ENCODE data around the gene GATC. TPM values are rescaled to one million over a fixed set of nuclear protein-coding genes. Genes with fewer than 3 reads are reported as not detected.

GATC gene
- total and polyA plus RNA-seq, 8 donors = 8.6 to 32.7 (median 24.0) TPM

DNA sequence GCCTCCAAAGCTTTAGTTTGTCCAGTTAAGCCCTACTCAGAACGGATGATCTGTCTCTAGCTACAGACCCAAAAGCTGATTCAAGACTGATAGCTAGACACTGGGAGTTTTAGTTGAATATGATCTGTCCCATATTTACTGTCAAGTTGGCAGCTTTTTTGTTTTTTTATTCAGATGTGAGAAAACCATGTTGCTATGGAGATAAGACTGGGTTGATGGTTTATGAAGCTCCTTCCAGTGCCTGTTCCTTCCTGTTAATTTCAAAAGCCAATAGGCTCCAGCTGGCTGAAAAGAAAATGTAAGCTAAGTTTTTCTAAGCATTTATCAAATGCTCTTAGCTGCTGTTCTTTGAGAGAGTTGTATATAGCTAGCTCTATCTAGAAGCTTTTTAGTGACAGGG is 54.3 kb downstream of the GATC start:
- Histone ChIP-seq H3K36me3 (peaks cover 0 to 11% (median 0%) of the 10 kb centered on the region in 3 donors), H3K4me1 (peaks cover 4 to 10% (median 8%) of the 10 kb centered on the region in 3 donors), H3K27me3 (no peaks in the 10 kb centered on the region), H3K27ac (no peak overlapping the region), H3K4me3 (no peak overlapping the region), H3K9me3 (no peaks in the 10 kb centered on the region)
- DNase-seq (no peak), ATAC-seq (no peak), FAIRE-seq (no peak)
- 90 to 100% methylated on average over 1 of the region's 1 CpG for WGBS, 2 donors
- intact Hi-C loops (cut with DNase I) = no loop called here
- TF ChIP-seq, protein P1, sequence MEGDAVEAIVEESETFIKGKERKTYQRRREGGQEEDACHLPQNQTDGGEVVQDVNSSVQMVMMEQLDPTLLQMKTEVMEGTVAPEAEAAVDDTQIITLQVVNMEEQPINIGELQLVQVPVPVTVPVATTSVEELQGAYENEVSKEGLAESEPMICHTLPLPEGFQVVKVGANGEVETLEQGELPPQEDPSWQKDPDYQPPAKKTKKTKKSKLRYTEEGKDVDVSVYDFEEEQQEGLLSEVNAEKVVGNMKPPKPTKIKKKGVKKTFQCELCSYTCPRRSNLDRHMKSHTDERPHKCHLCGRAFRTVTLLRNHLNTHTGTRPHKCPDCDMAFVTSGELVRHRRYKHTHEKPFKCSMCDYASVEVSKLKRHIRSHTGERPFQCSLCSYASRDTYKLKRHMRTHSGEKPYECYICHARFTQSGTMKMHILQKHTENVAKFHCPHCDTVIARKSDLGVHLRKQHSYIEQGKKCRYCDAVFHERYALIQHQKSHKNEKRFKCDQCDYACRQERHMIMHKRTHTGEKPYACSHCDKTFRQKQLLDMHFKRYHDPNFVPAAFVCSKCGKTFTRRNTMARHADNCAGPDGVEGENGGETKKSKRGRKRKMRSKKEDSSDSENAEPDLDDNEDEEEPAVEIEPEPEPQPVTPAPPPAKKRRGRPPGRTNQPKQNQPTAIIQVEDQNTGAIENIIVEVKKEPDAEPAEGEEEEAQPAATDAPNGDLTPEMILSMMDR (IDR thresholded peaks at IDR 0.05) = no peak

DNA sequence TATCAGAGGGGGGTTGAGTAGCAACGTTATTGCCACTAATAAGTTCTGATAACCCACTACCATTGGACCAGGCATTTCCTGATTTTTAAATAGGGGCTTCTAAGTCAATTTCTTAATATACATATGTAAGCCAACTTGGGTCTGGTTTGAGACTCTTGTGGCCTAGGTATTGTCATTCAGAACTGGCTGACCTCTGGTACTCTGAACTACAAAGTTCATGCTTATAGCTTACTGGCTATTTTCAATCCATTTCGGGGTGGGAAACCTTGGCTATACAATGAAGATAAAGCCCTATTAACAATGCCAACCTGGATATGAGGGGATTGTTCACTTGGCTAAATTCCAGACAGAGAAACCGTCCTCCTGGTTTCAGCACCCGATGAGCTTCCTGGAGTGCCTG is 58.3 kb downstream of the GATC start:
- Histone ChIP-seq H3K27me3 (no peaks in the 10 kb centered on the region), H3K9me3 (no peaks in the 10 kb centered on the region), H3K4me1 (no peaks in the 10 kb centered on the region), H3K4me3 (no peak overlapping the region), H3K27ac (no peak overlapping the region), H3K36me3 (peaks cover 0 to 18% (median 0%) of the 10 kb centered on the region in 3 donors)
- TF ChIP-seq, protein P1 (IDR thresholded peaks at IDR 0.05) = no peak
- WGBS, 2 donors = 84 to 89% methylated on average over 4 of the region's 4 CpGs
- ATAC-seq = no peak
- no peak for DNase-seq
- FAIRE-seq = no peak
- intact Hi-C loops (cut with DNase I) = no loop called here

DNA sequence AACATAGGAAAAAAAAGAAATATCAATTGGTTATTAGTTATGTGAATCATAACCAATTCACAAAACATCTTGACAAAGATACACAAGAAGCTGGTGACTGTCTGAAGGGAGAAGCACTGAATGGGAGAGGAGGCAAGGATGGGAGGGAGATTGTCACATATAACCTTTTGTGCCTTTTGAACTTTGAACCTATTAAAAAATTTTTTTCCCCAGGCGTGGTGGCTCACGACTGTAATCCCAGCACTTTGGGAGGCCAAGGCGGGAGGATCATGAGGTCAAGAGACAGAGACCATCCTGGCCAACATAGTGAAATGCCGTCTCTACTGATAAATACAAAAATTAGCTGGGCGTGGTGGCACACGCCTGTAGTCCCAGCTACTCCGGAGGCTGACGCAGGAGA is 62.3 kb downstream of the GATC start:
- no peak for FAIRE-seq
- WGBS, 2 donors = 91 to 94% methylated on average over 8 of the region's 8 CpGs
- Histone ChIP-seq H3K27me3 (no peaks in the 10 kb centered on the region), H3K36me3 (peaks cover 0 to 19% (median 5%) of the 10 kb centered on the region in 3 donors), H3K27ac (no peak overlapping the region), H3K4me3 (no peak overlapping the region), H3K4me1 (no peaks in the 10 kb centered on the region), H3K9me3 (no peaks in the 10 kb centered on the region)
- intact Hi-C loops (cut with DNase I) = no loop called here
- no peak for ATAC-seq
- TF ChIP-seq, protein P1 (IDR thresholded peaks at IDR 0.05) = no peak
- DNase-seq = no peak

Other genes with a start within 250 kb of the GATC start
- 1,000 to 10,000 TPM; 1,016 to 2,628 (median 1,602) TPM for gene RPLP0, start 245.3 kb upstream of the GATC start, total RNA-seq
- 1,000 to 10,000 TPM; 1,778 to 1,915 TPM for gene RPLP0, start 245.3 kb upstream of the GATC start, polyA plus RNA-seq
- 10 to 100 TPM; 20.9 to 37.5 (median 26.2) TPM for gene PXN, start 180.7 kb upstream of the GATC start, total RNA-seq
- 10 to 100 TPM; 45.4 to 59.0 TPM for gene PXN, start 180.7 kb upstream of the GATC start, polyA plus RNA-seq
- 1,000 to 10,000 TPM; 3,497 to 6,395 (median 4,297) TPM for gene RNU4-2, start 154.5 kb upstream of the GATC start, total RNA-seq
- not detected for gene RNU4-2, start 154.5 kb upstream of the GATC start, polyA plus RNA-seq
- 1,000 to 10,000 TPM in 5 of 6 donors, 100 to 1,000 TPM in 1; 597 to 2,620 (median 1,226) TPM for gene RNU4-1, start 153.2 kb upstream of the GATC start, total RNA-seq
- not detected for gene RNU4-1, start 153.2 kb upstream of the GATC start, polyA plus RNA-seq
- gene SIRT4, start 144.1 kb upstream of the GATC start, total RNA-seq = 1 to 10 TPM in 4 of 6 donors, under 1 TPM in 2; 0.56 to 2.4 (median 1.3) TPM
- gene SIRT4, start 144.1 kb upstream of the GATC start, polyA plus RNA-seq = 1 to 10 TPM; 1.4 to 2.1 TPM
- gene PLA2G1B, start 118.7 kb upstream of the GATC start, total RNA-seq = over 10,000 TPM in 2 of 6 donors, 1,000 to 10,000 TPM in 4; 4,900 to 12,528 (median 8,049) TPM
- gene PLA2G1B, start 118.7 kb upstream of the GATC start, polyA plus RNA-seq = 1,000 to 10,000 TPM; 7,592 to 7,821 TPM
- gene MSI1, start 77.3 kb upstream of the GATC start, total RNA-seq = 1 to 10 TPM; 3.0 to 6.0 (median 4.8) TPM
- 1 to 10 TPM; 3.0 to 4.8 TPM for gene MSI1, start 77.3 kb upstream of the GATC start, polyA plus RNA-seq
- gene COX6A1, start 8.3 kb upstream of the GATC start, total RNA-seq = 100 to 1,000 TPM; 118 to 149 (median 137) TPM
- gene COX6A1, start 8.3 kb upstream of the GATC start, polyA plus RNA-seq = 100 to 1,000 TPM; 296 to 324 TPM
- gene TRIAP1, start 60 bp upstream of the GATC start, total RNA-seq = 10 to 100 TPM; 13.9 to 25.8 (median 15.4) TPM
- 10 to 100 TPM; 16.3 to 23.8 TPM for gene TRIAP1, start 60 bp upstream of the GATC start, polyA plus RNA-seq
- 10 to 100 TPM; 69.0 to 91.7 (median 79.5) TPM for gene SRSF9, start 23.3 kb downstream of the GATC start, total RNA-seq
- gene SRSF9, start 23.3 kb downstream of the GATC start, polyA plus RNA-seq = 100 to 1,000 TPM in 1 of 2 donors, 10 to 100 TPM in 1; 50.9 to 103 TPM
- gene DYNLL1, start 49.7 kb downstream of the GATC start, total RNA-seq = 100 to 1,000 TPM in 3 of 6 donors, 10 to 100 TPM in 3; 57.7 to 154 (median 94.9) TPM
- 100 to 1,000 TPM; 143 to 249 TPM for gene DYNLL1, start 49.7 kb downstream of the GATC start, polyA plus RNA-seq
- 10 to 100 TPM in 5 of 6 donors, 1 to 10 TPM in 1; 7.2 to 16.1 (median 11.6) TPM for gene COQ5, start 82.7 kb downstream of the GATC start, total RNA-seq
- 10 to 100 TPM; 17.0 to 24.3 TPM for gene COQ5, start 82.7 kb downstream of the GATC start, polyA plus RNA-seq
- gene RNF10, start 87.9 kb downstream of the GATC start, total RNA-seq = 100 to 1,000 TPM in 3 of 6 donors, 10 to 100 TPM in 3; 92.5 to 151 (median 98.6) TPM
- 100 to 1,000 TPM; 120 to 127 TPM for gene RNF10, start 87.9 kb downstream of the GATC start, polyA plus RNA-seq
- 10 to 100 TPM; 10.5 to 23.5 (median 14.7) TPM for gene POP5, start 135.0 kb downstream of the GATC start, total RNA-seq
- 10 to 100 TPM; 54.4 to 66.7 TPM for gene POP5, start 135.0 kb downstream of the GATC start, polyA plus RNA-seq
- gene CABP1, start 194.2 kb downstream of the GATC start, total RNA-seq = under 1 TPM; 0.12 to 0.87 (median 0.46) TPM
- 1 to 10 TPM; 3.3 to 5.7 TPM for gene CABP1, start 194.2 kb downstream of the GATC start, polyA plus RNA-seq
- 100 to 1,000 TPM in 3 of 6 donors, 10 to 100 TPM in 3; 66.8 to 124 (median 100) TPM for gene MLEC, start 240.7 kb downstream of the GATC start, total RNA-seq
- gene MLEC, start 240.7 kb downstream of the GATC start, polyA plus RNA-seq = 10 to 100 TPM; 25.8 to 33.6 TPM